Measurements from ENCODE around the gene TMEM259. TPM values are rescaled to one million over a fixed set of nuclear protein-coding genes. Genes with fewer than 3 reads are reported as not detected.

TMEM259 gene
- 100 to 1,000 TPM; 142 to 306 TPM for total RNA-seq

- ATAC-seq: peak; percentile 91
- TF ChIP-seq CTCF (IDR thresholded peaks at IDR 0.05): peak in 1 of 7 experiments; percentile 20
- TF ChIP-seq POLR2A (IDR thresholded peaks at IDR 0.05): peak in 1 of 3 donors; percentile 79
- peak within 1 kb of the TSS; percentile 81 to 97 (median 92) for H3K27ac ChIP-seq
- H3K4me3 ChIP-seq: peak within 1 kb of the TSS; percentile 63 to 77
- intact Hi-C loops (cut with DNase I): no loop called here
- H3K9me3 ChIP-seq: no peaks in the 10 kb centered on the region
- peaks cover 57% of the 10 kb centered on the region for H3K4me1 ChIP-seq
- WGBS, 2 donors: 0 to 1% methylated on average over 18 to 68 of the region's 68 CpGs
- no peaks in the 10 kb centered on the region for H3K36me3 ChIP-seq (replicated peaks in 1 of 2; ENCODE audit: insufficient read depth in 1 of 2, low read depth in 2 of 2)
- peak; percentile 98 to 99 (median 98) for DNase-seq
- no peaks in the 10 kb centered on the region for H3K27me3 ChIP-seq
Measured at GRCh38 chr19:1020868-1021425, at the start of gene TMEM259. Gene TMEM259, minus strand, starts transcription at chr19:1021123. Its CDS starts 127 bp downstream, at chr19:1020996.

- intact Hi-C loops (cut with DNase I): no loop called here
- Histone ChIP-seq H3K27ac (no peak overlapping the region), H3K4me3 (no peak overlapping the region), H3K4me1 (peaks cover 46% of the 10 kb centered on the region), H3K9me3 (no peaks in the 10 kb centered on the region), H3K36me3 (replicated peaks in 1 of 2; ENCODE audit: insufficient read depth in 1 of 2, low read depth in 2 of 2) (no peaks in the 10 kb centered on the region), H3K27me3 (peaks cover 0 to 42% of the 10 kb centered on the region in 2 donors)
- ATAC-seq (no peak), DNase-seq (no peak)
- WGBS, 2 donors: 17 to 30% methylated on average over 3 to 21 of the region's 21 CpGs
- TF ChIP-seq POLR2A (IDR thresholded peaks at IDR 0.05) (no peak), CTCF (IDR thresholded peaks at IDR 0.05) (no peak)
Measured at GRCh38 chr19:1070576-1070930, 49.6 kb upstream of the TMEM259 start.

GRCh38 chr19:1069009-1069779 is 48.3 kb upstream of the TMEM259 start:
- no peak for ATAC-seq
- H3K36me3 ChIP-seq (replicated peaks in 1 of 2; ENCODE audit: insufficient read depth in 1 of 2, low read depth in 2 of 2): no peaks in the 10 kb centered on the region
- H3K27me3 ChIP-seq: peaks cover 0 to 42% of the 10 kb centered on the region in 2 donors
- peak overlapping the region in 1 of 4 donors; percentile 69 for H3K27ac ChIP-seq
- H3K4me3 ChIP-seq: no peak overlapping the region
- peak in 2 of 4 donors; percentile 45 to 75 for DNase-seq
- 44 to 65% methylated on average over 21 to 25 of the region's 25 CpGs for WGBS, 2 donors
- intact Hi-C loops (cut with DNase I): no loop called here
- TF ChIP-seq CTCF (IDR thresholded peaks at IDR 0.05): no peak
- TF ChIP-seq POLR2A (IDR thresholded peaks at IDR 0.05): no peak
- H3K4me1 ChIP-seq: peaks cover 49% of the 10 kb centered on the region
- no peaks in the 10 kb centered on the region for H3K9me3 ChIP-seq

- Histone ChIP-seq H3K4me1 (peaks cover 49% of the 10 kb centered on the region), H3K27ac (peak overlapping the region in 2 of 4 donors; percentile 30 to 69), H3K9me3 (no peaks in the 10 kb centered on the region), H3K27me3 (peaks cover 0 to 42% of the 10 kb centered on the region in 2 donors), H3K4me3 (peak overlapping the region in 1 of 2 donors; percentile 27), H3K36me3 (replicated peaks in 1 of 2; ENCODE audit: insufficient read depth in 1 of 2, low read depth in 2 of 2) (no peaks in the 10 kb centered on the region)
- ATAC-seq (no peak), DNase-seq (peak in 1 of 4 donors; percentile 53)
- WGBS, 2 donors: 52 to 71% methylated on average over 9 to 39 of the region's 45 CpGs
- intact Hi-C loops (cut with DNase I): no loop called here
- TF ChIP-seq POLR2A (IDR thresholded peaks at IDR 0.05) (no peak), CTCF (IDR thresholded peaks at IDR 0.05) (no peak)
Measured at GRCh38 chr19:1068009-1069001, 47.4 kb upstream of the TMEM259 start.

Data from body of pancreas (tissue), 4 donors.